Thyroid gland (tissue), 4 donors: ENCODE results near the gene OTOP3.
"Not testable (repeated sequence)": the region's sequence is repeated elsewhere in the genome, so short reads cannot be mapped to it uniquely, and the experiment has no call there.

Experiments
- POLR2A ChIP-seq, 2 donors: fragments of 450-650 bp; IDR thresholded peaks; one replicate each; pipeline ENCODE4 v1.6.1; 2017; ENCODE audit warnings: antibody characterized with exemption in 2 of 2, mild to moderate bottlenecking in 2 of 2, moderate library complexity in 1 of 2
- TF ChIP-seq, protein P1 (sequence below), 6 experiments: fragments of 200-600 bp in 3 of 6; fragments of 450-650 bp in 3 of 6; sonication (generic) in 3 of 6; IDR thresholded peaks; one replicate each; pipeline ENCODE4 v1.5.1; 2016 to 2019; ENCODE audit warnings: antibody characterized with exemption in 6 of 6, mild to moderate bottlenecking in 2 of 6, inconsistent platforms in 1 of 6, moderate library complexity in 1 of 6

DNA sequence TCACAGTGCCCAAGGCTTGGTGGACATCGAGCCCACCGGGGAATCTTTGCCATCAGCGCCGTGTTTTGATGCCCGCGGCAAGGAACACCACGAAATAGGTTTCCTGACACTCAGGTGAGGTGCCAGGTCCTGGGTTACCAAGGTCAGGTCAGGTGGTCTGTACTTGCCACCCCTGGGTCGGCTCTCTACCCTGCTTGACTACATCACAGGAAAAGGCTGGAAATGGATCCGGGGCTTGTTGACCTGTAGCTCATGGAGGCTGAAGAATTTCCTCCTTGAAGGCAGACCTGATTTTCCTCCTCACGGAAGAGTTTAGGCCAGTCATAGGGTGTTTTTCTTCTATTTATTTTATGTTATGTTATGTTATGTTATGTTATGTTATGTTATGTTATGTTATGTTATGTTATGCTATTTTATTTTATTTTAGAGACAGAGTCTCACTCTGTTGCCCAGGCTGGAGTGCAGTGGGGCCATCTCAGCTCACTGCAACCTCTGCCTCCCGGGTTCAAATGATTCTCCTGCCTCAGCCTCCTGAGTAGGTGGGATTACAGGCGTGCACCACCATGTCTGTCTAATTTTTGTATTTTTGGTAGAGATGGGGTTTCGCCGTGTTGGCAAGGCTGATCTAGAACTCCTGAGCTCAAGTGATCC, 47.1 kb downstream of the OTOP3 start:
- TF ChIP-seq, protein P1, sequence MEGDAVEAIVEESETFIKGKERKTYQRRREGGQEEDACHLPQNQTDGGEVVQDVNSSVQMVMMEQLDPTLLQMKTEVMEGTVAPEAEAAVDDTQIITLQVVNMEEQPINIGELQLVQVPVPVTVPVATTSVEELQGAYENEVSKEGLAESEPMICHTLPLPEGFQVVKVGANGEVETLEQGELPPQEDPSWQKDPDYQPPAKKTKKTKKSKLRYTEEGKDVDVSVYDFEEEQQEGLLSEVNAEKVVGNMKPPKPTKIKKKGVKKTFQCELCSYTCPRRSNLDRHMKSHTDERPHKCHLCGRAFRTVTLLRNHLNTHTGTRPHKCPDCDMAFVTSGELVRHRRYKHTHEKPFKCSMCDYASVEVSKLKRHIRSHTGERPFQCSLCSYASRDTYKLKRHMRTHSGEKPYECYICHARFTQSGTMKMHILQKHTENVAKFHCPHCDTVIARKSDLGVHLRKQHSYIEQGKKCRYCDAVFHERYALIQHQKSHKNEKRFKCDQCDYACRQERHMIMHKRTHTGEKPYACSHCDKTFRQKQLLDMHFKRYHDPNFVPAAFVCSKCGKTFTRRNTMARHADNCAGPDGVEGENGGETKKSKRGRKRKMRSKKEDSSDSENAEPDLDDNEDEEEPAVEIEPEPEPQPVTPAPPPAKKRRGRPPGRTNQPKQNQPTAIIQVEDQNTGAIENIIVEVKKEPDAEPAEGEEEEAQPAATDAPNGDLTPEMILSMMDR (IDR thresholded peaks at IDR 0.05) = not testable (repeated sequence)
- not testable (repeated sequence) for TF ChIP-seq POLR2A (IDR thresholded peaks at IDR 0.05)
